Measurements from ENCODE around the gene CPED1.

CPED1 gene

DNA sequence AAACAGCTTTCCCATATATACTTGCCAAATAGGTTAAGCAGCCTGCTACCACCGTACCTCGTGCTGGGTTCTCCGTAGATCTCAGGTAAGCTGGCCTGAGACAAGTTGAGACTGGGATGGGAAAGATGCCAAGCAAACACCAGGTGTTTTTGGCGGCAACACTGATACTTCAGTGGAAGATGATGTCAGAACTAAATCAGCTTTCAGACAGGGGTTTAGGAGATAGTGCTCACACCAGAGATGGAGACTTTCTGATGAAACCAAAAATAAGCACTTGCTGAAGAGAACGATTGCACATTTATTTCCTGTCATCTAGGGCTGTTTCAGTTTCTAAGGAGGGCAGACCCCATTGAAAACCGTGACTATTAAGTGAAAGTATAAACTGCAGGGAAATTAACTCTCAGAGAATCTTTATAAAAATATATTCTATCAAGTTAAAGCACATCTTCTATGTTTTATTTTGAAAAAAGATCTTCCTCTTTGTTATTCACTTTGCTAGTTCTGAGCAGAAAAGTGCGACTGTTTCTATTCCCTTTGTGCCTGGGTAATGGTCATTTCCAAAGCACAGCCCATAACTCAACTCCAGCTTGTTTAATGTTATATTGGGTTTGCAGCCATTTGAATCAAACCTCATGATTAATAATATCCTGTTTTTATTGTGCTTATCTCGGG, 149.9 kb downstream of the CPED1 start:
- TF ChIP-seq POLR2AphosphoS5 (IDR thresholded peaks at IDR 0.05; ENCODE audit: low read depth, low read length) (no peak), FOXP2 (optimal IDR thresholded peaks at IDR 0.05; ENCODE audit: borderline replicate concordance, extremely low read depth, extremely low read length, insufficient read depth) (no peak), TAF1 (IDR thresholded peaks at IDR 0.05; ENCODE audit: borderline replicate concordance, insufficient read depth, low read length) (no peak), SIN3A (IDR thresholded peaks at IDR 0.05; ENCODE audit: borderline replicate concordance, insufficient read depth, low read length) (no peak)
- TF ChIP-seq, protein P1, sequence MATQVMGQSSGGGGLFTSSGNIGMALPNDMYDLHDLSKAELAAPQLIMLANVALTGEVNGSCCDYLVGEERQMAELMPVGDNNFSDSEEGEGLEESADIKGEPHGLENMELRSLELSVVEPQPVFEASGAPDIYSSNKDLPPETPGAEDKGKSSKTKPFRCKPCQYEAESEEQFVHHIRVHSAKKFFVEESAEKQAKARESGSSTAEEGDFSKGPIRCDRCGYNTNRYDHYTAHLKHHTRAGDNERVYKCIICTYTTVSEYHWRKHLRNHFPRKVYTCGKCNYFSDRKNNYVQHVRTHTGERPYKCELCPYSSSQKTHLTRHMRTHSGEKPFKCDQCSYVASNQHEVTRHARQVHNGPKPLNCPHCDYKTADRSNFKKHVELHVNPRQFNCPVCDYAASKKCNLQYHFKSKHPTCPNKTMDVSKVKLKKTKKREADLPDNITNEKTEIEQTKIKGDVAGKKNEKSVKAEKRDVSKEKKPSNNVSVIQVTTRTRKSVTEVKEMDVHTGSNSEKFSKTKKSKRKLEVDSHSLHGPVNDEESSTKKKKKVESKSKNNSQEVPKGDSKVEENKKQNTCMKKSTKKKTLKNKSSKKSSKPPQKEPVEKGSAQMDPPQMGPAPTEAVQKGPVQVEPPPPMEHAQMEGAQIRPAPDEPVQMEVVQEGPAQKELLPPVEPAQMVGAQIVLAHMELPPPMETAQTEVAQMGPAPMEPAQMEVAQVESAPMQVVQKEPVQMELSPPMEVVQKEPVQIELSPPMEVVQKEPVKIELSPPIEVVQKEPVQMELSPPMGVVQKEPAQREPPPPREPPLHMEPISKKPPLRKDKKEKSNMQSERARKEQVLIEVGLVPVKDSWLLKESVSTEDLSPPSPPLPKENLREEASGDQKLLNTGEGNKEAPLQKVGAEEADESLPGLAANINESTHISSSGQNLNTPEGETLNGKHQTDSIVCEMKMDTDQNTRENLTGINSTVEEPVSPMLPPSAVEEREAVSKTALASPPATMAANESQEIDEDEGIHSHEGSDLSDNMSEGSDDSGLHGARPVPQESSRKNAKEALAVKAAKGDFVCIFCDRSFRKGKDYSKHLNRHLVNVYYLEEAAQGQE (IDR thresholded peaks at IDR 0.05; ENCODE audit: insufficient read depth in 1 of 2, low read depth in 2 of 2, low read length in 2 of 2): no peak

DNA sequence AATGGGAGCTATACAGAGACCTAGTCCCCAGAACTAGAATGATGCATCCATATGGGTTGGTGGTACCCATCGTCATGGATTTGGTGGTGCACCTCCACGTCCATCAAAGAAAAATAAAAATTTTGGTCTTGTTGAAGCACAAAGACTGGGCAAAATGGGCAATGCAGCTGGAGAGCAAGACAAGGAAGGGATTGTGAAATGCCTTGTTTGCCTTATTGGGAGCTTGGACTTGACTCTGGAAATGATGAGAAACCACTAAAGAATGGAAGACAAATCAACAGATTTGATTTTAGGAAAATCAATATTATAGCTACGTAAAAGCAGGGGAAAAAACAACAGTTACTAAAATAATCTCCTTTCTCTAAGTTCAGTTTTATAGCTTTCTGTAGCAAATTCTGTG, 150.9 kb downstream of the CPED1 start:
- TF ChIP-seq POLR2AphosphoS5 (IDR thresholded peaks at IDR 0.05; ENCODE audit: low read depth, low read length) (no peak), SIN3A (IDR thresholded peaks at IDR 0.05; ENCODE audit: borderline replicate concordance, insufficient read depth, low read length) (no peak), FOXP2 (optimal IDR thresholded peaks at IDR 0.05; ENCODE audit: borderline replicate concordance, extremely low read depth, extremely low read length, insufficient read depth) (no peak), TAF1 (IDR thresholded peaks at IDR 0.05; ENCODE audit: borderline replicate concordance, insufficient read depth, low read length) (no peak)
- TF ChIP-seq, protein P1 (IDR thresholded peaks at IDR 0.05; ENCODE audit: insufficient read depth in 1 of 2, low read depth in 2 of 2, low read length in 2 of 2): no peak

DNA sequence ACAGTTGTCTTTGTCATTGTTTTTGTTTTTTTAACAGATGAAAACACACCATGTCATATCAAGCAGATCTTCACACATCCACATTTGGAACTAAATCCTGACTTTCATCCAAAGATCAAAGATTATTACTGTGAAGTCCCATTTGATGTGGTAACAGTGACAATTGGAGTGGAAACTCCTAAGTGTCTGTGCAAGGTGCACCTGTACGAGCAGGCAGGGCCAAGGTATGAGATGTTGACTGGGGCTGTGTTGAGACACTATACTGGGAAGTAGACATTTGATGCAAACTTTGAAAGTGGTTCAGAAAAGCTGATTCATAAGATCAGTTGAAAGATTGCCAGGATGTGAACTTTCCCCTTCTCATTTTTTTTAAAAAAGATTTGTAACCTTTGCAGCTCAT, 152.3 kb downstream of the CPED1 start:
- no peak for TF ChIP-seq POLR2AphosphoS5 (IDR thresholded peaks at IDR 0.05; ENCODE audit: low read depth, low read length)
- TF ChIP-seq, protein P1 (IDR thresholded peaks at IDR 0.05; ENCODE audit: insufficient read depth in 1 of 2, low read depth in 2 of 2, low read length in 2 of 2): no peak
- TF ChIP-seq FOXP2 (optimal IDR thresholded peaks at IDR 0.05; ENCODE audit: borderline replicate concordance, extremely low read depth, extremely low read length, insufficient read depth): no peak
- no peak for TF ChIP-seq SIN3A (IDR thresholded peaks at IDR 0.05; ENCODE audit: borderline replicate concordance, insufficient read depth, low read length)
- TF ChIP-seq TAF1 (IDR thresholded peaks at IDR 0.05; ENCODE audit: borderline replicate concordance, insufficient read depth, low read length): no peak

DNA sequence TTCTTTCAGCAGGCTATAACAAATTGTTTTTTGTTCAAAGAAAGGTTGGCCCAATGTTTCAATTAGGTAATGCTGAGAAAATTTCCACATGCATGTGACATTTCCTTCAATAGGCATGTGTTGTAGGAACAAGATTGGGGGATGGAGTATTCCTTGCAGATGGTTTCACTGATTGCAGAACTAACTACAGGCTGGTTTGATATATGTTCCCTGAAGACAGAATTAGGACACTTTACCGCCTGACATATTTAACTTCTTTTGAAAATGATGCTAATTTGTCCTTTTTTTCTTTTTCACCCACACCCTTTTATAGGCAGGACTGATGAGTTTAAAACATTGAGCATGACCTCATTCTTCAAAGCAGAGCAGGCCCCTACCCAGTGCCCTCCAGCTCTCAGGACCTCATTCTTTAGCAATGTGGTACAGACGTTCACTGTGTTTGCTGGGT, 163.3 kb downstream of the CPED1 start:
- TF ChIP-seq, protein P1 (IDR thresholded peaks at IDR 0.05; ENCODE audit: insufficient read depth in 1 of 2, low read depth in 2 of 2, low read length in 2 of 2): no peak
- no peak for TF ChIP-seq SIN3A (IDR thresholded peaks at IDR 0.05; ENCODE audit: borderline replicate concordance, insufficient read depth, low read length)
- no peak for TF ChIP-seq POLR2AphosphoS5 (IDR thresholded peaks at IDR 0.05; ENCODE audit: low read depth, low read length)
- TF ChIP-seq FOXP2 (optimal IDR thresholded peaks at IDR 0.05; ENCODE audit: borderline replicate concordance, extremely low read depth, extremely low read length, insufficient read depth): no peak
- TF ChIP-seq TAF1 (IDR thresholded peaks at IDR 0.05; ENCODE audit: borderline replicate concordance, insufficient read depth, low read length): no peak
